ENCODE measurements around the gene PSMD12.

The PSMD12 gene

DNA sequence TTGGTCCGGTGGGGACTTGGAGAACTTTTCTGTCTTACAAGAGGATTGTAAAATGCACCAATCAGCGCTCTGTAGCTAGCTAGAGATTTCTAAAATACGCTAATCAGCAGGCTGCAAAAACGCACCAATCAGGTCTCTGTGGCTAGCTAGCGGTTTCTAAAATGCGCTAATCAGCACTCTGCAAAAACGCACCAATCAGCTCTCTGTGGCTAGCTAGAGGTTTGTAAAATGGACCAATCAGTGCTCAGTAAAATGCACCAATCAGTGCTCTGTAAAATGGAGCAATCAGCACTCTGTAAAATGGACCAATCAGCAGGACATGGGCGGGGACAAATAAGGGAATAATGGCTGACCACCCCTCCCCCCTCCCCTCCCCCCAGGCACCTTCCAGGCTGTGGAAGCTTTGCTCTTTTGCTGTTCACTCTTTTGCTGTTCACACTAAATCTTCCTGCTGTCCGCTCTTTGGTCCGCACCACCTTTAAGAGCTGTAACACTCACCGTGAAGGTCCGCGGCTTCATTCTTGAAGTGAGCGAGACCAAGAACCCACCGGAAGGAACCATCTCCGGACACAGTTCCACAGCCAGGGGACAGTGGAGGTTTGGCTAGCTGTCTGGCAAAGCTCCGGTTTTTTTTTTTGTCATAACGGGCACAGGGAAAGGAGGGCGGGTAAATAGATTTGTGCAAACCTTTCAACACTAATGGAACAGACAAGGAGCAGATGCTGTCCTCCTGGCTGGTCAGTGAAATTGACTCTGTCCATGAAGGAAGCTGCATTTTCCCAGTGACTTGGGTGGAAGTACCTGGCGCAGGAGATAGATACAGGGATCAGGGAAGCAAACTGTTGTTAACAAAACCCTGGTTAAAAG, 19.0 kb upstream of the PSMD12 start:
- no peak for DNase-seq

DNA sequence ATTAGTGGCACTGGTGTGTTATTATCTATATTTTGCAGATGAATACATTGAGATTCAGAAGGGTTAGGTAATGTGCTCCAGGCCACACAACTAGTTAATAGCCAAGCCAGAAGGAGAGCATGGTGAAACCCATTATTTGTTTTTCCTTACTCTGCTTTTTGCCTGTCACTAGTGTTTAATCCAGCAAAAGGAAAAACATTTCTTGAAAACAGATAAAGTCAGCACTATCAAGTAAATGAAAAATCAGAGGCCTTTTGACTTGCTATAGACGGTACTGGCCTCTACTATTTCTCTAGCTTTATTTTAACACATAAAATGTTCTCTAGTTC, 15.5 kb upstream of the PSMD12 start:
- DNase-seq: no peak

DNA sequence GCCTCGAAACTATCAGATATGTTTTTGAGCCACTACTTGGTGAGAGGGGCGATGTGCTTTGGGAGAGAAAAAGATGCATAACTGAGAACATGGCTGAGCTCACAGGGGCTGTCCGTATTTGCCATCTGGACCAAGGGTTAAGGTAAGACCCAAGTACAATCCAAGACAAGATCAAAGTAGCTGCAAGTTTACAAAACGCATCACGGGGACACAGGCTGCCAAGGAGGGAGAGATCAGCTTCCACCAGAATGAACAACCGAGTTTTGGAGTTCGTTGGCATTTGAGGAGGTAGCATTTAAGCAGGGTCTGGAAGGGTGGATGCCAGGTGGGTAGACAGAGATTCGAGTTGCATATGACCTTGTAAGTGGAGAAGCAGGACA, 12.9 kb upstream of the PSMD12 start:
- no peak for DNase-seq

DNA sequence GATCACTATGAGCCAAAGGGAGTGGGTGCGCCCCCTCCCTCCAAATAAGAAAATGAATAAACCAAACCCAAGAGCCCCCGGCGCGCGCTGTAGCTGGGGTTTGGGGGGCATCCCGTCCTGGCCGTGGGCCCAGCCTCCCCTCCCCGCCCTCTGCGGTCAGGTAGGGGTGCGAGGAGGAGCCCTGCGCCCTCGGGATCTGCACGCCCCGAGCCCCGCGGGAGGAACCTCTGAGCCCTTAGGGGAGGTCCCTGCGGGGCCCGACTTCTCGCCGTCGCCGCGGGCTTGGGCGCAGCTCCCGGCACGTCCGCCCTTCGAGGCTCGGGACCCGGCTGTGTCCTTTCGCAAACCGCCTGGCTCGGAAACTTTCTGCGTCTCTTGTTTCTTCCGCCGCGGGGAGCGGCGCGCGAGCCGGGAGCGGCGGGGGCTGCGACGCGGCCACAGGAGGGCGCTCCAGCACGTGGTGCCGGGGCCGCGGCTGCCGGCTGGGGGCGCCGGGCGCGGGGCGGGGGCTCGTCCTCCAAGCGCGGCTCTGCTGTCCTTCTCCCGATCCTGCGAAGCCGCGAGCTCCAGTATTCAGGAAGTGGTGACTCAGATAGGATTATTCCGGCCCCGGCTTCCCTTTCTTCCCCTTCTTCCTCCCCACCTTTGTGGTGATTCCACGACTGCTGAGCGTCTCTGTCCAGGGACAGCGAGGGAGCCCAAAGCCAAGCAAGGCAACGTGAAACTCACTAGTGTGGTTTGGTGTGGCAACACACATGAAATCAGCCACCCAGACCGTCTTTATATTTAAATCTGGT, 12.3 kb upstream of the PSMD12 start:
- DNase-seq: peak; percentile 57

DNA sequence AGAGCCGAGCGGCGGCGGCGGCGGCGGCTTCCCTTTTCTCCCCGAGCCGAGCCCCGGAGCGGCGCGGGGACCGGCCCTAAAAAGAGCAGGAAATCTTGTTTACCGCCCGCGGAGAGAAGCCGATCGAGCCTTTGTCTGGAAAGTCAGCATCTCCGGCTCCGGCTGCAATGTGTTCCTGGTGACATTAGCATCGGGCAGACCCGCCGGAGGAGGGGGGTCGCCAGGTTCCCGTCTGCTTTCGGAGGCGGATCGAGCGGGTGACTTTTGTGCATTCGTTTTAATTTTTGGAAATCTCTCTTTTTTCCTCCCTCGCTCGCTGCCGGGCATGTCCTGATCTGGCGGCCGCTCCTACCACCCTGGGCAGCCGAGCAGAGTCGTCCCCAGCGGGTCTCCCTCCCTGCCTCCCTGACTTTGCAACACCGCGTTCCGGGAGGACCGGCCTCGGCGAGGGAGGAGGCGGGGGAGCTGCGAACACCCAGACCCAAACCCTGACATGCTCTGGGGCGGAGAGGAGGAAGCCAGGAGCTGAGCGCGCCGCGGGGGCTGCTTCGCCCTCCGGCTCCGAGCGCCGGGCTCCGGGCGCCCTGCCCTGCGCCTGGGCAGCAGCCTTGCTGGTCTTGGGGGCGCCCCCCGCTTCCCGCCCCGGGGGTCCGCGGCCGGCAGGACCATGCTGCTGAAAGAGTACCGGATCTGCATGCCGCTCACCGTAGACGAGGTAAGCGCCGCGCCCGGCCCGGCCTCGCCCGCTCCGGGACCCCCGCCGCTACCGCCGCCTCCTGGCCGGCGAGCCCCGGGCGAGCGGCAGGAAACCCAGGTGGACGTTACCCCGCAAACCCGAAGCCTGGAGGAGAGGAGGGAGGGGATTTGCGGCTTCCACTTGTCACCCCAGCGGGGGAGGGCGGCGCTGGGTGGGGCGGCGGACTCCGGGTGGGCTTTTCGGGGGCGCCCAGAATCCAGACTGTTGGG, 11.4 kb upstream of the PSMD12 start:
- no peak for DNase-seq

DNA sequence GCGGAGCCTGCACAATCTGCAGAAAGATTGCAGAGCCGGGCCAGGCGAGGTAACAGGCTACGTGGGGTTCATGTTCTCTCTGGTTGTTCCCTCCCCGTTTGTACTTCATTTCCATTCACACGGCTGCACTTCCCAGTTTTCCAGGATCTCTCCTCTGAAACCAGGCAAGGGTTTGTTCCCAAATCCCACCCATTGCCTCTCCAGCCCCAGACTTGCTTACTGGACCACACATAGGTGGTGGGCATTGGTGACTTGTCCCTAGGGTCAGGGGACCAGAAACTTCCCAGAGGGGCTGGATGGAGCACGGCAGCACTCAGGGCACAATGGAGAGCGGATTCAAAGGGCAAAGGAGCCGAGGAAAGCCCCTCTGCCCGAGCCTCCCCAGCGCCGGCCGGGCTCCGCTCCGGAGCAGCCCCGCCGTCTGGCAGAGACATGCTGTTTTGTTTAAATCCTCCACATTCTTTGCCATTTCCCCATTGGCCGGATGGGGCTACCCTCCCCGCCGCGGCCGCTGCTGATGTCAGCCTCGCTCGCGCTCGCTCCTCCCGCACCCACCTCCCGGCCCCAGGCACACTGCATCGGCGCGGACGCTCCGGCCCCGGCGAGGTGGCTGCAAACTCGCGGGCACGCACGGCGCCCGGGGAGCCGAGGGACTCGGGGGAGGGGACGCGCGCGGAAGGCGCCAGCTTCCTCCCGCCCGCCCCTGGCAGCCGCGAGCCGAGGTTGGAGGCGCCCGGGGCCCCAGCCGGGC, 10.5 kb upstream of the PSMD12 start, which contains the start of gene PITPNC1:
Gene PITPNC1, plus strand, starts transcription at position 545 of the 751 bp plus-strand sequence.
- DNase-seq: peak; percentile 87

DNA sequence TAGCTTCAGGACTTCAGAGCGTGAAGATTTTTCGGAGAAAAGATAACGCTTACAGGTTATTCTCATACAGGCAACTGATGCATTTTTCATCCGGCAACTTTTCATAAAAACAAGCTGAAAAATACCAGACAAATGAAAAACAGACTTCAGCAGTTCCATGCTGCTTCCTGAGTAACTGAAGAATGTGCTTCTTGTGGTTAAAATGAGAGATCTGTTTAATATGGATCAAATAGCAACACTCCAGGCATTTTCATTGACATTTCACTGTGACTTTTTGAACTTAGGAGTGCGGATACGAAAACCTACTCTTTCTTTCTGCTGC, 10.0 kb upstream of the PSMD12 start:
- DNase-seq: peak; percentile 48

DNA sequence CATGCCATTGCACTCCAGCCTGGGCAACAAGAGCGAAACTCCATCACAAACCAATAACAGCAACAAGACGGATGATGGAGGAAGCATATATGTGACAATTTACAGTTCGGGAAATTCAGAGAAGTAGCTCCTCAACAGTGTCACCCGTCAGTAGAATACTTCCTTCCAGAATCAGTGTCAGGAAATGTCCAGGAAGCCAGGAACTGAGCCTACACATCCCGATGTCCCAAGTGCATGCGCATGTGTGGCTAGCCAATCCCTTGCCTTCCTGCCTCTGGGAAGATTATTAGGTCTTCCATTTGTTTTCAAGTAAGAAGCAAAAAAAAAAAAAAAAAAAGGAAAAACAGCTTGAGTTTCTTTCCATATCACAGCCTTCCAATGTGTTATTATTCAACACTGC, 9.3 kb upstream of the PSMD12 start:
- DNase-seq: no peak

DNA sequence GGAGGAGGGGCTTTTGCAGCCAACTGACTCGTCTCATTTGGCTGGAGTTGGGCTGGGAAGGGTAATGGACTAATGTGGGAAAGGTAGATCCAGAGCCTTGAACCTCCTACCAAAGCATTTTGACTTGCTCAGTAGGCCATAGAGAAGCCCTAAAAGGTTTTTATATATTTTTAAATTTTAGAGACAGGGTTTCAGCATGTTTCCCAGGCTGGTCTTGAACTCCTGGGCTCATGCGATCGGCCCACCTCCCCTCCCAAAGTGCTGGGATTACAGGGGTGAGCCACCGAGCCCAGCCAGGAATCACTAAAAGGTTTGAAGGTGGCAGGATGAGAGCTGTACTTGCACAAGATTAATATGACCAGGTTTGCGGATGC, 8.7 kb upstream of the PSMD12 start:
- DNase-seq: no peak

DNA sequence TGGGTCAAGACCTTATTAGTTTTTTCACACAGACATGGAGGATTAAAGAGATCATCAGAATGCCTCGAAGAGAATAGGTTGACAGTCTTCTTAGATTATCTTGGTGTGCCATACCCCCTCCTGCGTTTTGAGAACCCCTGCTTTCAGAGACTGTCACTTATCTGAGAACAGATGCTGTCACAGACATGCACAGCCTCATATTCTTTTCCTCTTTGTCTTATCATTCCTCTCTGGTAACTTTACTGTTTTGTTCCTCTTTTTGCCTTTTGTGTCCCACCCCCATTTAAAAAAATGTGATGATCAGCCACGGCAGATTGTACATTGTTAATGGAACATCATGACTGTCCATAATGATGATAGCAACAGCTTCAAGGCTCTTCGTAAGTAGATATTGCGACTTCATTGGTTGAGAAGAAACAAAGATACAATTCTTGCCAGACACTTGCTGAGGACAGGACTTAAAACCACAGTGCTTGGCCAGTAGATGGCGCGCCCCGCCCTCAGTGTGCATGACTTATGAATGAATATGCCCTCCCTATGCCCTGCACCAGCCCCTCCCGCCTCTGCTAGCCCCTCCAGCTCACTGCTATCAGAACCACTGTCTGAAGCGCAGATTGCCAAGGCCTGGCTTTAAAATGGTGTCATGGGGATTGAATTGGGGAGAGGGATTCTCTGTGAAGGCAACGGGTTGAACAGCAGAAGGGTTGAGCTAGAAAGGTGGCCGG, 8.1 kb upstream of the PSMD12 start:
- peak; percentile 80 for DNase-seq

DNA sequence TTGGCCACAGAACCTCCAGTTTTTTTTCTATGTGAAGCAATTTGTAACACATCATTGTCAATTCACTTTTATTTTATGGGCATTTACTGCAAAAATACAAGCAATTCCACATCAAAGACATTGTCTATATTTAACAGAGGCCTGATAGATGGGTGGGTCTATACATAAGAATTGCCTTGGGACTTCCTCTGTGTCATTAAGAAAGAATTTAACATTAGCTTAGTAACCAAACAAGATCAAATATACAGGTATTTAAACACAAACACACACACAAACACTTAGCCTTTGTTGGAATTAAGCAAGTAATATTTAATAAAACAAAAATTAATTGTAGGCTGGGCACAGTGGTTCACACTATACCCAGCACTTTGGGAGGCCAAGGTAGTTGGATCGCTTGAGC, 6.4 kb upstream of the PSMD12 start:
- DNase-seq: no peak

DNA sequence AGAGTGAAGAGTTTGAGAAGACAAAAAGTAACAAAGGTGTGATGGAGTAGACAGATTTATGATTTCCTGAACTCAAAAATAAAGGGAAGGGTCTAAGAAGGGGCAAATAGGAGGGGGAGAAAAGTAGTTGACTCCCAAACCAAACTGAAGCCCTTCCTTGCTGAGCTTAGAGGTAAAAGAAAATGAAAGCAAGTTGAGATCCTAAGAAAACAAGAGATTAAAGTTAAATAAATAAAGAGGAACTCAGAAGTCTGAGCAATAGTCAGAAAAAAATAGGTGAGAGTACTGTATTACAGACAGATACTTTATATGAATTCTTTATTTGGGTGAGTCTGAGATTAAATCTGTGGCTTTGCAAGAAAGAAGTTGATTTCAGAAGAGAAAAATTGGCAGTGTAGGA, 3.3 kb upstream of the PSMD12 start:
- DNase-seq: no peak

DNA sequence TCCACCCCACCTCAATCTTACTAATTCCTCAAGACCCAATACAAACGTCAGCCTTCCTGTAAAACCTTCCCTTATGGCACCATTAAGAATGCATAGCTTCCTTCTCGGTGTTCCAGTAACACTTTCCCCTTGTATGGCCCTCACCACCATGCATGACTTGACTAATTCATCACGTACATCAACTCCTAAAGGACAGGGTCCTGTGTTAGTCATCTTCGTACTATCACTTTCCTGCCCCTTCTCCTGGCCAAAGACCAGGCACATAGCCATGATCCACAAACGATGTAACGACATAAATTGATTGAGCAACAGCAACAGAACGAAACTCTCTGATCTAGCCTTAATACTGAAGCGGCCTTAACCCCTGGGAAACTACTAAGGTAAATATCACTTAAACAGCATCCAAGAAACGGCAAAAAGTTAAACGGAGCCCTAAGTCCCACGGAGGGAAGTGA, 612 bp downstream of the PSMD12 start:
- DNase-seq: no peak

DNA sequence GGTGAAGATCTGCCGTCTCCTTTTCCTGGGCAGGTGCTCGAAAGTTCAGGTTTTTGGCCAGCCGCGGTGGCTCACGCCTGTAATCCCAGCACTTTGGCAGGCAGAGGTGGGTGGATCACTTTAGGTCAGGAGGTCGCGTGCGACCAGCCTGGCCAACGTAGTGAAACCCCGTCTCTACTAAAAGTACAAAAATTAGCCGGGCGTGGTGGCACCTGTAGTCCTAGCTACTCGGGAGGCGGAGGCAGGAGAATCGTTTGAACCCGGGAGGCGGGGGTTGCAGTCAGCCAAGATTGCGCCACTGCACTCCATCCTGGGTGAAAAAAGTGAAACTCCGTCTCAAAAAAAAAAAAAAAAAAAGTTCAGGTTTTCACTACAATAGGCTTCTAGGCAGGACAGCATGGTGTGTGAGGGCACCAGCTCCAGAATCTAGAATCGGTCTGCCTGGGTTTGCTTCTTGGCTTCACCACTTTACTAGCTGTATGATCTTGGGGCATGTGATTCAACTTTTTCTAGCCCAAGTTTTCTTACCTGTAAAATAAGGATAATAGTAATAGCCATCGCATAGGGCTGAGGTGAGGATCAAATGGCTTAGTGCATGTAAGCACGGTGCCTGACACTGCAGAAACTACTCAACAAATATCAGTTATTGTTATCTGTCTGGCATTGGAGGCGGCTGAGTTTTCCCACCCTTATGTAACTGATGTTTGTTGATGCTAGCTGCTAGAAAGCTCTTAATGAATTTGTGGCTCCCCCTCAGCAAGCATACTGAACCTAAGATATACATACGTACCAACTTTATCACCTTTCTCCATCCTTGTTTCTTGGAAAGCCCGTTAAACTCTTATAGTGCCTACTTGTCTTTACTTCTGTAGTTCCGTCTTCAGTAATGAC, 1.3 kb downstream of the PSMD12 start:
- no peak for DNase-seq

DNA sequence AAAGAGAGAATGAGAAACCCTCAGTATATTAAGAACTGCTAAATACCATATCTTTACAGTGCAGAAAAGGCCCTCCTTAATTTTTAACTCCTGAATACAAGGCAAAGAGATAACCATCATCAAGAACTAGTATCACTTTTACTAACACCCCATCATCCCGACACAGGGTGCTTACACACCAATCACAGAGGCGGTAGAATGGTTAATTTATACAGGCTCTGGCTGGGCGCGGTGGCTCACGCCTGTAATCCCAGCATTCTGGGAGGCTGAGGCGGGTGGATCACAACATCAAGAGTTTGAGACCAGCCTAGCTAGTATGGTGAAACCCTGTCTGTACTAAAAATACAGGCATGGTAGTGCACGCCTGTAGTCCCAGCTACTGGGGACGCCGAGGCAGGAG, 4.2 kb downstream of the PSMD12 start:
- no peak for DNase-seq

DNA sequence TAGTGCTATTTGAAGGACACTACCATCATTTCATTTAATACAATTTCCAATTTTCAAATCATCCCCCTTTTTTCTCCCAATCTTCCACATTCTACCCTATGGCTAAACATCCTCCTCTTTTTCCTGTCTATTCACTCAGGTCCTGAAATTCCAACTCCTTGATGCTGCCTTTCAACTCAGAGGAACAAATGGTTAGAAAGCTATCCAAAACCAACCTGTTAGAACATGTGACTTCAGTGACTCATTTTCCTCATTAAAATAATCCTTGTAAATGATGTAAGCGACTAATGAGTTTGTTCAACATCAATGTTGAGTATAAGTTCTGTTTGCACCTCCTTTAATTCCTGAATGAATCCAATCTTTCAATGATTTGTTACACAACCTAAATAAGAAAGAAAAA, 5.5 kb downstream of the PSMD12 start:
- no peak for DNase-seq

DNA sequence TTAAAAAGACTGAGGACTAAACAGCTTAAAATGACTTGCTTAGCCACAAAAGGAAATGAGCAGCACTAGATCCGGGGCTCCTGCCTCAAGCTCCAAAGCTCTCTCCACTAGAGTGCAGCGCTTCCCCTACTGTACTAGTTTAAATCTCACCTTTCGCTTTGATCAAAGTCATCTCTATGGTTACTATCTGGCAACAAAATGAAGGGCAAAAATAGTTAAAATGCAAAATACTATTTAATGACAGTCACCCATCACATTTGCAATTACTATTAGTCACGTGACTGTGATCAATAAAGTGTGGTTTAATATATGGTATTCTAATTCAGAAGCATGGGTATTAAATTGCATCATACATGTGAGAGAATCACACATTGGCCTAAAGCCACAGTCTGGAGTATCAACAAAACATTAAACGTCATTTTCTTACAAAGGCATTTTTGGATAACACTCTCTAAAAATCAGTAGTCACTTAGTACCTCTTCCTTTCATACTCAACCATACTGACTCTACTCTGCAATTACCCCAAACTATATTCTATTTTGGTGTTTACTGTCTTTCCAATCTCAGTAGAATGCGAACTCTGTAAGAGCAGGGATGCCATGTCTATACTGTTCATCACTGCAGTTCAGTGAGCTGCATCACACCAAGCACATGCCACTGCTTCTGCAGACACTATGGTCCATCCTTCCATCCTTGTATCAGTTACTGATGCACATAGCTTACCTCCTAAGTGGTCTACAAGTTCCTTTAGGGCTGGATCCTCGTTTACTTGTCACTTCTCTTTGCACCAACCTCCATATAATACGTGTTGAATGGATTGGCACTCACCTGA, 6.2 kb downstream of the PSMD12 start:
- no peak for DNase-seq

DNA sequence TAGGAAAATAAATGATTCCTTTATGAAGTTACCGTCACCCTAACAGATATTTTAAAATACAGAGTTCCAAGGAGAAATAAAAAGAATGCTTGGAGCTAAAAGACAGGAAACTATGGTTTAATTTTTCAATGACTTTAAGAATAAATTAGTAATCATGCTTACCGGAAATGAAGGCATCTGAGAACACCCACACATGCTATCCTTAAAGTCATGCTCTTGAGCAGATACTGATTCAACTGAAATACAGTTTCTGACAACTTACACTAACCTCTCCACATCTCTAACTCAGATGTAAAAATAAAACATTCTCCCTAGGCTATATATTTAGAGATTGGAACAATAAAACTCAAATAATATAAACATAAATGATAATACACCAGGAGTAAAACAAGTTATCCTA, 7.8 kb downstream of the PSMD12 start:
- no peak for DNase-seq

DNA sequence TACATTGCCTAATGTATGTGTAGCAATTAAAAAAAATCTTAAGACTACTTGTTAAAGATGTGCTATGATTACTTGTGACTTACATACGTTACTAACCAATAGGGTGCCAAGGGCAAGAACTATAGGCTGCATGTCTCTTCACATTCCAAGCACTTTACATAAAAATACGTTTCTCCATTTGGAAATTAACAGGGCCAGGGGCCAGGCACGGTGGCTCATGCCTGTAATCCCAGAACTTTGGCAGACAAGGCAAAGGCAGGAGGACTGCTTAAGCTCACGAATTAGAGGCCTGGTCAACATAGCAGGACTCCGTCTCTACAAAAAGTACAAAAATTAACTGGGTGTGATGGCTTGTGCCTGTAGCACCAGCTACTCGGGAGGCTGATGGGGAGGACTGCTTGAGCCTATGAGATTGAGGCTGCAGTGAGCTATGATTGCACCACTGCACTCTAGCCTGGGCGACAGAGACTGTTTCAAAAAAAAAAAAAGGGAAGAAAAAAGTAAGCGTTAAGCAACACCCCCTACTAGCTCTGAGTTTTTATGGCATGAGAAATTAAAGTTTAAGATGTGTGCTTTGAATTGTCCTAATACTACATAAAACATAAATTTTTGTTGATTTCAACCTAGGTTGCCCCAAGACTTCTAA, 12.3 kb downstream of the PSMD12 start:
- no peak for DNase-seq

Data from kidney glomerular epithelial cell (primary cell).